Measurements from ENCODE around the gene LCN1. TPM values are rescaled to one million over a fixed set of nuclear protein-coding genes. Genes with fewer than 3 reads are reported as not detected.

Gene LCN1
- total RNA-seq, 1 donor: not detected

DNA sequence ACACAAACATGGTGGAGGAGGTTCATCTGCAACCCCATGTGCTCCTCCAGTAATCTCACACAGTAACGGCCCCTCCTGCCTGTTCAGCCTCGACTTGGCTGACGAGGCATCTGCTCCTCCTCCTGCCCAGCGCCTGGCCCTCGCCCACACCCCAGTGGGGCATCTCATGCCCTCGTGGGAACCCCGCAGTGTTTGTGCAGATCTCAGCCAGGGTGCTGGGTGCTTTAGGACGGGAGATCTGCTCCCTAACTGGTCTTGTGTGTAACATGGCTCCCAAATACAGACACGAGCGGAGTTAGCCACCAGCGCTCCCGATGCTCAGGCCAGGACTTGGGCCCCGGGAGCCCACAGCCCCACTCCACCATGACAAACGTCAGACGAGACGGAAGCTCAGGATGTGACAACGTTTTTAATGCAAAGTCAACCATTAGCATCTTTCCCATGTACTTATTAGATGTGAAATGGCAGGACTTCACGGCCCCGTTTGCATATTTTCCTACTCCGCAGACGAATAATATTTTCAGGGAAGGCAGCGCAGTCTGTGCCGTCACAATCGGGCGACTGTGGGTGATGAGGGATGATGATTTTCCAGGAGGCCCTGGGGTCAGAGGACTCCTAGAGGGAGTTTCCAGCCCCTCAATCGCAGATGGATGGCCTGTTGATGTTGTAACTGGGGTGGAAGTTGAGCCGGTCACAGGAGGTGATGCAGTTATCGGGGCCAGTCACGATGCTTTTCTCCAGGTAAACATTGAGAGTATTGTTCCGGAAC lies 26.3 kb upstream of the LCN1 start:
- no peak overlapping the region for H3K4me3 ChIP-seq (ENCODE audit: low read depth, low read length)
- no peak for TF ChIP-seq CTCF (IDR thresholded peaks at IDR 0.05; ENCODE audit: insufficient read depth, low read length)
- no peak for DNase-seq (ENCODE audit: low read depth)

DNA sequence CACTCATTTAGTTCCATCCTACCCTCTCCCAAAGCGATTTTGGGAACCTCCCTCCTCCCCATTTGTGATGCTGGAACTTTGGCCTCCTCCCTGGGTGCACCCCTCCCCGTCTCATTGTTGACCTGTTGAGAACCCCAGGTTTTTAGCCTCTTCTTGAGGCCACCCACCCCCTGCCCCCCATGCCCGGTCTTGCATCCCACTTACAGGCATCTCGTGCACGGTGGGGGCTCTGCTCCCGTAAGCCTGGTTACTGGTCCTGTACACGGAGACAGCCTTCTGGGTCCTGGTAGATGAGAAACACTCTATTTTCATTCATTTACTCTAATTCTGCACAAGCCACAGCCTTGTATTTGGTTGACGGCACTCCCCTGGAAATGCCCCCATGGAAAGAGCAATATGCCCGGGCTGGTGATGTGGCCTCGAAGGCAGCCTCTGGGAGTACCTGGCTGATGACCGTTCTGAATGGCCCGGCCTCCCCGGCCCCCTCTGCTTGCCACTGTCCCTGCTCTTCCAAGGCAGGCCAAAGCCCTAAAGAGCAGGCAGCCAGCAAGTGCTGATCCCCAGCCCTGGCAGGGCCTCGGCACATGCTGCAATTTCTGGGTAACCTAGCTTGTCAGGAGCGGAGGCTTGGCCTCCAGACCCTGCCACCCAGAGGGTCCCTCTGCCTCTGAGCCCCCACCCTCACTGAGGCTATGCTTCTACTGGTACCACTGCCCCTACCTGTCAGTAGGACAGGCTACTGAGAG lies 22.7 kb upstream of the LCN1 start:
- no peak for DNase-seq (ENCODE audit: low read depth)
- TF ChIP-seq CTCF (IDR thresholded peaks at IDR 0.05; ENCODE audit: insufficient read depth, low read length): no peak
- no peak overlapping the region for H3K4me3 ChIP-seq (ENCODE audit: low read depth, low read length)

GRCh38 chr9:135499326-135500070 lies 21.7 kb upstream of the LCN1 start:
- DNase-seq (ENCODE audit: low read depth): peak; percentile 88
- peak overlapping the region; percentile 82 for H3K4me3 ChIP-seq (ENCODE audit: low read depth, low read length)
- TF ChIP-seq CTCF (IDR thresholded peaks at IDR 0.05; ENCODE audit: insufficient read depth, low read length): no peak

DNA sequence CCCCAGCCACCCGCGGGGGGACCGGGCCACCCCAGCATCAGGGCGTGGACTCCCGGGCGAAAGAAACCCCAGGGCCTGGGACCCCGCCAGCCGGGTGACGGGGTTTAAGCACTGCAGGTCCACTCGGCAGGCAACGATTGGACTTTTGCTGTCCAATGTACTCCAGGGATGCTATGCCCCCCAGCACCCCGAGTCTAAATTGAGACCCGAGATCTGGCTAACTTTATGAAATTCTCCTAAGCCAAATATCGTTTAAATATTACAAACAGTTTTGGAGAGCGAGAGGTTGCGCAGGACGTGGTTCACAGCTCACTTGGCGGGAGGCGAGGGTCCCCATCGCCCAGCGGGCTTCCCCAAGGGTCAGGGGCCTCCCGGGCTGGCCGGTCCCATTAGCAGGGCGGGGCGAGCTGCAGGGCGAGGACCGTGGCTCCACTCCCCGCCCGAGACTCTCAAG lies 21.1 kb upstream of the LCN1 start:
- peak; percentile 69 for DNase-seq (ENCODE audit: low read depth)
- H3K4me3 ChIP-seq (ENCODE audit: low read depth, low read length): peak overlapping the region; percentile 82
- no peak for TF ChIP-seq CTCF (IDR thresholded peaks at IDR 0.05; ENCODE audit: insufficient read depth, low read length)

GRCh38 chr9:135500525-135501260 lies 20.5 kb upstream of the LCN1 start, which contains the start of gene MRPS2:
Gene MRPS2 (plus strand): TSS chr9:135500682. CDS start chr9:135500711, 29 bp downstream.
- peak; percentile 80 for DNase-seq (ENCODE audit: low read depth)
- TF ChIP-seq CTCF (IDR thresholded peaks at IDR 0.05; ENCODE audit: insufficient read depth, low read length): peak; percentile 73
- H3K4me3 ChIP-seq (ENCODE audit: low read depth, low read length): peak within 1 kb of the TSS; percentile 82
